Endothelial cell of umbilical vein (primary cell): ENCODE data around the gene POU3F3. TPM values are rescaled to one million over a fixed set of nuclear protein-coding genes. Genes with fewer than 3 reads are reported as not detected.

Experiments used
- BruUV-seq: library from RNA; stranded (reverse); fragments of 400-500 nt; replicated peaks from 2 replicates; lab custom pipeline; 2021; lab: Mats Ljungman, UMichigan
- CTCF ChIA-PET: fragments of 300-600, 350-600 bp; sonication (Branson Sonifier 250); formaldehyde crosslinking; loops from one replicate; lab custom pipeline; 2021; ENCODE audit warnings: antibody characterized with exemption, inconsistent platforms; lab: Charles Lee
- POLR2A ChIA-PET: fragments of 300-600, 350-600 bp; sonication (Branson Sonifier 250); formaldehyde crosslinking; loops from one replicate; lab custom pipeline; 2021; ENCODE audit warnings: antibody characterized with exemption, inconsistent platforms; lab: Charles Lee
- DNase-seq: peaks from one replicate; pipeline ENCODE4 v3.0.0-alpha.2; 2011; ENCODE audit warnings: low read depth, low spot score
- FAIRE-seq: peaks from 2 replicates; lab custom pipeline; 2011; peaks lifted over from hg19 to GRCh38; lab: Jason Lieb, UNC
- H2AFZ ChIP-seq: 2 replicates; pipeline ENCODE4 v1.6.0; 2012; ENCODE audit warnings: low read depth, low read length, control low read depth, inconsistent platforms
- H3K27ac ChIP-seq: 2 replicates; pipeline ENCODE4 v1.5.1; 2011; ENCODE audit warnings: low read depth, mild to moderate bottlenecking, control low read depth, low read length, moderate library complexity; ENCODE audit not compliant: insufficient read depth
- H3K27me3 ChIP-seq, 2 experiments: 2 replicates each; pipeline versions ENCODE4 v1.6.0 to v1.6.1; 2011; ENCODE audit warnings: low read length in 2 of 2, mixed read lengths in 1 of 2; ENCODE audit not compliant: control insufficient read depth in 2 of 2, insufficient read depth in 2 of 2
- H3K36me3 ChIP-seq, 2 experiments: 2 replicates in 1 of 2; 3 replicates in 1 of 2; pipeline ENCODE4 v1.5.1; 2011; ENCODE audit warnings: low read length in 2 of 2, mild to moderate bottlenecking in 1 of 2, moderate library complexity in 1 of 2; ENCODE audit not compliant: control insufficient read depth in 2 of 2, insufficient read depth in 2 of 2; ENCODE audit errors: extremely low read depth in 1 of 2
- H3K4me1 ChIP-seq: 3 replicates; pipeline ENCODE4 v1.5.1; 2011; ENCODE audit warnings: mild to moderate bottlenecking, low read length; ENCODE audit not compliant: control insufficient read depth, insufficient read depth; ENCODE audit errors: extremely low read depth
- H3K4me2 ChIP-seq: 2 replicates; pipeline ENCODE4 v1.6.1; 2011; ENCODE audit warnings: low read length, control low read depth, mixed read lengths; ENCODE audit not compliant: insufficient read depth
- H3K4me3 ChIP-seq, 3 experiments: fragments of 200-600 bp in 1 of 3; sonication (generic), shearing (Covaris generic) in 1 of 3; replicated peaks in 1 of 3; 2 replicates each; pipeline ENCODE4 v1.5.1; 2011 to 2016; ENCODE audit warnings: control low read depth in 3 of 3, low read length in 3 of 3, mild to moderate bottlenecking in 2 of 3, inconsistent platforms in 1 of 3, low read depth in 1 of 3, moderate library complexity in 1 of 3; ENCODE audit not compliant: insufficient read depth in 1 of 3
- H3K79me2 ChIP-seq: 2 replicates; pipeline ENCODE4 v1.6.0; 2012; ENCODE audit warnings: low read length, inconsistent platforms; ENCODE audit not compliant: control insufficient read depth, insufficient read depth
- H3K9ac ChIP-seq: replicated peaks from 2 replicates; pipeline ENCODE3; 2011; ENCODE audit warnings: low read length, control low read depth; ENCODE audit not compliant: insufficient read depth; ENCODE audit errors: extremely low read depth
- H3K9me1 ChIP-seq: replicated peaks from 3 replicates; pipeline ENCODE4 v1.6.0; 2011; ENCODE audit warnings: mild to moderate bottlenecking, low read length; ENCODE audit not compliant: control insufficient read depth, insufficient read depth; ENCODE audit errors: extremely low read depth
- H3K9me3 ChIP-seq: replicated peaks from 2 replicates; pipeline ENCODE4 v1.5.1; 2012; ENCODE audit warnings: low read length, inconsistent platforms; ENCODE audit not compliant: control insufficient read depth, insufficient read depth
- H4K20me1 ChIP-seq: replicated peaks from 2 replicates; pipeline ENCODE3; 2011; ENCODE audit warnings: mild to moderate bottlenecking, low read length; ENCODE audit not compliant: control insufficient read depth, insufficient read depth; ENCODE audit errors: extremely low read depth
- EZH2 ChIP-seq: IDR thresholded peaks from 2 replicates; pipeline ENCODE4 v1.6.1; 2012; ENCODE audit warnings: borderline replicate concordance, low read depth, mild to moderate bottlenecking, moderate library complexity, low read length, inconsistent platforms; ENCODE audit not compliant: severe bottlenecking
- FOS ChIP-seq: IDR thresholded peaks from 2 replicates; pipeline ENCODE4 v1.6.1; 2011; ENCODE audit warnings: mild to moderate bottlenecking, low read length, moderate library complexity, borderline replicate concordance; ENCODE audit not compliant: insufficient read depth
- GATA2 ChIP-seq: IDR thresholded peaks from 2 replicates; pipeline ENCODE4 v1.7.0; 2011; ENCODE audit warnings: low read depth, mild to moderate bottlenecking, moderate library complexity, mixed read lengths, low read length; ENCODE audit not compliant: insufficient read length, insufficient read depth
- JUN ChIP-seq: IDR thresholded peaks from 2 replicates; pipeline ENCODE4 v1.6.1; 2011; ENCODE audit warnings: borderline replicate concordance, low read depth; ENCODE audit not compliant: insufficient read length, insufficient read depth
- MYC ChIP-seq: IDR thresholded peaks from one replicate; pipeline ENCODE4 v1.6.1; 2011; ENCODE audit warnings: mild to moderate bottlenecking, low read depth, low read length
- POLR2A ChIP-seq: IDR thresholded peaks from 2 replicates; pipeline ENCODE4 v1.6.1; 2012; ENCODE audit warnings: low read depth, mild to moderate bottlenecking, control low read depth, low read length
- POLR2AphosphoS5 ChIP-seq: IDR thresholded peaks from 2 replicates; pipeline ENCODE4 v1.6.1; 2012; ENCODE audit warnings: low read depth, mild to moderate bottlenecking, control low read depth, low read length, moderate library complexity; ENCODE audit not compliant: insufficient read depth
- dilution Hi-C: fragments of 300-500 bp; cut with MboI; formaldehyde crosslinking; loops from one replicate; pipeline ENCODE4 v1.15.0; 2019; ENCODE audit warnings: low sequenced_read_pairs; ENCODE audit not compliant: extremely low pct_ligation_motif_present
- intact Hi-C: fragments of 100-400 bp; cut with micrococcal nuclease; formaldehyde crosslinking; loops from one replicate; pipeline ENCODE4 v1.10.0; 2022
- polyA plus RNA-seq, 4 experiments: library from polyadenylated mRNA; depleted of rRNA in 3 of 4; stranded (reverse) in 3 of 4; unstranded in 1 of 4; fragments of >200 nt; gene quantifications; 2 replicates each; pipeline versions ENCODE4 v1.2.1 to v1.2.3, GENCODE V29; 2011 to 2012; ENCODE audit warnings: missing spikeins in 1 of 4
- total RNA-seq: library from RNA; stranded (reverse); gene quantifications from 2 replicates; pipeline ENCODE4 v1.2.3, GENCODE V29; 2021
- TF ChIP-seq, protein P1 (sequence below), 2 donors: IDR thresholded peaks; 1 replicate in 1 of 2; 2 replicates in 1 of 2; pipeline ENCODE4 v1.5.1; 2011; ENCODE audit warnings: low read length in 2 of 2, mild to moderate bottlenecking in 2 of 2, moderate library complexity in 2 of 2, control low read depth in 1 of 2, inconsistent platforms in 1 of 2, low read depth in 1 of 2; ENCODE audit not compliant: insufficient read depth in 1 of 2; ENCODE audit errors: extremely low read depth in 1 of 2
- TF ChIP-seq, protein P2 (sequence below): IDR thresholded peaks from 2 replicates; pipeline ENCODE4 v1.6.1; 2011; ENCODE audit not compliant: insufficient read depth, insufficient read length

Gene POU3F3
- total and polyA plus RNA-seq, 2 donors (not counting 3 experiments of a cell fraction or from before 2014, with no cell fraction given): not detected

DNA sequence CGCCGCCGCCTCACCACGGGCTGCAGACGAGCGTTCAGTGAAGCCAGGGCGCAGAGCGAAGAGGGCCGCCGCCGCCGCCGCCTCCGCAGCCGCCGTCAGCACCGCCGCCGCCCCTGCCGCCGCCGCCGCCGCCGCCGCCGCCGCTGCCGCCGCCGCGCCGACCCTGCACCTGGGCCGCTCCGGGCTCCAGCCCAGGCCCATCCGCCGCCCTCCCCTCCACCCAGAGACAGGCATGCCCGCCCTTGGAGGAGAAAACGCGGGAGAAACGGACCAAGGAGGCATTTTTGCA lies 3.0 kb downstream of the POU3F3 start:
- Histone ChIP-seq H3K9me3 (no peaks in the 10 kb centered on the region), H4K20me1 (no peaks in the 10 kb centered on the region), H3K9me1 (no peaks in the 10 kb centered on the region), H3K27ac (no peak overlapping the region), H3K27me3 (peaks cover 66 to 82% of the 10 kb centered on the region in 2 experiments), H2AFZ (no peak overlapping the region), H3K4me1 (peaks cover 2% of the 10 kb centered on the region), H3K36me3 (no peaks in the 10 kb centered on the region), H3K9ac (no peak overlapping the region), H3K4me2 (no peak overlapping the region), H3K79me2 (no peaks in the 10 kb centered on the region), H3K4me3 (no peak overlapping the region)
- TF ChIP-seq GATA2: no peak
- peak; percentile 32 for TF ChIP-seq EZH2
- FAIRE-seq (no peak), DNase-seq (no peak)
- intact Hi-C loops: loop anchor here (5.0 kb wide), 1 partner anchor 180 kb away; the partner anchor contains the start of gene MRPS9
- ChIA-PET POLR2A (no interaction called here), CTCF (interaction anchor here (5.4 kb wide), 1 partner anchor 8 kb away, joined by 32 read pairs; no protein-coding TSS in a partner anchor)
- dilution Hi-C loops: no loop called here
- BruUV-seq: no TSS peak

DNA sequence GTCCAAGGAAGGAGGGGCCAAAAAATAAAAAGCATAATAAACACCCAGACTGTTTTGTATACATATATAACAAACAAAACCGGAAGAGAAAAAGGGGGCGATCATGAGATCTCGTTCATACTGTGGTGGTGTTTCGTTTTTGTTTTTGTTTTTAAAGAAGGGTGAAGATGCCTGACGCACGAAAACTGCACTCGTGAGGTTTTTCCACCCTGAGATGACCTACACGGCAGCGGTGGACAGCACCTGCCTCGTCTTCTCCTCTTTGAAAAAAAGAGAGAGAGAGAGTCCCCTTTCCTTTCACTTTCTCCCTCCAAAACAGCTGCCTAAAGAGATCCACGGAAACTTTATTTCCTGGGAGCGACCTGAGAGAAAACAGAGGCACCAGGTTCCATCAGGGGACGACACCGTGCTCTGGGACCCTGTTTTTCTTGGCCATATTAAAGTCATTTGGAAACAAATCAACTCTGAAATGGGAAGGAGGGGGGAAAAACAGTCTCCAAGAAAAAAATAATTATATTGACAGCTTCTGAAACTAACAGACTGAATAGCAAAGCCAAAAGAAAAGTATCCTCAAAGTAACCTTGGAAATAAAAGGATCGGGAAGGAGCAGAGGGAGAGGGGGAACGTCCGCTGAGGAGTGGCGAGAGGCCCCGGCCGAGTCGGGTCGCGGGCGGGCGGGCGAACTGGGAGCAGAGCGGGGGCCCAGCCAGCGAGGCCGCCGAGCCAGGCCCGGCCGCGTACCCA lies 3.5 kb downstream of the POU3F3 start:
- Histone ChIP-seq H3K79me2 (no peaks in the 10 kb centered on the region), H2AFZ (no peak overlapping the region), H3K4me1 (peaks cover 2% of the 10 kb centered on the region), H3K9me3 (no peaks in the 10 kb centered on the region), H3K9ac (no peak overlapping the region), H3K4me3 (no peak overlapping the region), H3K27ac (no peak overlapping the region), H3K4me2 (no peak overlapping the region), H4K20me1 (no peaks in the 10 kb centered on the region), H3K9me1 (no peaks in the 10 kb centered on the region), H3K36me3 (no peaks in the 10 kb centered on the region), H3K27me3 (peaks cover 63 to 82% of the 10 kb centered on the region in 2 experiments)
- dilution Hi-C loops: no loop called here
- DNase-seq (no peak), FAIRE-seq (no peak)
- BruUV-seq: no TSS peak
- intact Hi-C loops: loop anchor here (5.0 kb wide), 1 partner anchor 180 kb away; the partner anchor contains the start of gene MRPS9
- ChIA-PET CTCF (interaction anchor here (5.4 kb wide), 1 partner anchor 8 kb away, joined by 32 read pairs; no protein-coding TSS in a partner anchor), POLR2A (no interaction called here)
- TF ChIP-seq, protein P1, sequence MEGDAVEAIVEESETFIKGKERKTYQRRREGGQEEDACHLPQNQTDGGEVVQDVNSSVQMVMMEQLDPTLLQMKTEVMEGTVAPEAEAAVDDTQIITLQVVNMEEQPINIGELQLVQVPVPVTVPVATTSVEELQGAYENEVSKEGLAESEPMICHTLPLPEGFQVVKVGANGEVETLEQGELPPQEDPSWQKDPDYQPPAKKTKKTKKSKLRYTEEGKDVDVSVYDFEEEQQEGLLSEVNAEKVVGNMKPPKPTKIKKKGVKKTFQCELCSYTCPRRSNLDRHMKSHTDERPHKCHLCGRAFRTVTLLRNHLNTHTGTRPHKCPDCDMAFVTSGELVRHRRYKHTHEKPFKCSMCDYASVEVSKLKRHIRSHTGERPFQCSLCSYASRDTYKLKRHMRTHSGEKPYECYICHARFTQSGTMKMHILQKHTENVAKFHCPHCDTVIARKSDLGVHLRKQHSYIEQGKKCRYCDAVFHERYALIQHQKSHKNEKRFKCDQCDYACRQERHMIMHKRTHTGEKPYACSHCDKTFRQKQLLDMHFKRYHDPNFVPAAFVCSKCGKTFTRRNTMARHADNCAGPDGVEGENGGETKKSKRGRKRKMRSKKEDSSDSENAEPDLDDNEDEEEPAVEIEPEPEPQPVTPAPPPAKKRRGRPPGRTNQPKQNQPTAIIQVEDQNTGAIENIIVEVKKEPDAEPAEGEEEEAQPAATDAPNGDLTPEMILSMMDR (IDR thresholded peaks at IDR 0.05; ENCODE audit: extremely low read depth in 1 of 2, insufficient read depth in 1 of 2, low read depth in 1 of 2, low read length in 2 of 2): no peak
- TF ChIP-seq JUN: no peak
- no peak for TF ChIP-seq POLR2AphosphoS5
- no peak for TF ChIP-seq MYC
- no peak for TF ChIP-seq GATA2
- TF ChIP-seq, protein P2, sequence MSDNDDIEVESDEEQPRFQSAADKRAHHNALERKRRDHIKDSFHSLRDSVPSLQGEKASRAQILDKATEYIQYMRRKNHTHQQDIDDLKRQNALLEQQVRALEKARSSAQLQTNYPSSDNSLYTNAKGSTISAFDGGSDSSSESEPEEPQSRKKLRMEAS: no peak
- no peak for TF ChIP-seq FOS
- TF ChIP-seq EZH2: no peak
- TF ChIP-seq POLR2A: no peak
